Right lobe of liver (tissue), 4 donors: ENCODE measurements around the gene SULF2.

Source experiments
- POLR2A ChIP-seq: fragments of 450-650 bp; IDR thresholded peaks from one replicate; pipeline ENCODE4 v1.6.1; 2017; ENCODE audit warnings: antibody characterized with exemption, mild to moderate bottlenecking
- TF ChIP-seq, protein P1 (sequence below), 4 donors: fragments of 200-600 bp in 3 of 4; fragments of 450-650 bp in 1 of 4; IDR thresholded peaks; one replicate each; pipeline versions ENCODE4 v1.5.1 to v1.8.0; 2016 to 2022; ENCODE audit warnings: antibody characterized with exemption in 4 of 4, mild to moderate bottlenecking in 2 of 4
- donor health status: DM: no; HTN: no; CAD: no.
- donor health status: DM: no; HTN: no; CAD: no.
- donor health status: DM: no; HTN: yes; CAD: no.

DNA sequence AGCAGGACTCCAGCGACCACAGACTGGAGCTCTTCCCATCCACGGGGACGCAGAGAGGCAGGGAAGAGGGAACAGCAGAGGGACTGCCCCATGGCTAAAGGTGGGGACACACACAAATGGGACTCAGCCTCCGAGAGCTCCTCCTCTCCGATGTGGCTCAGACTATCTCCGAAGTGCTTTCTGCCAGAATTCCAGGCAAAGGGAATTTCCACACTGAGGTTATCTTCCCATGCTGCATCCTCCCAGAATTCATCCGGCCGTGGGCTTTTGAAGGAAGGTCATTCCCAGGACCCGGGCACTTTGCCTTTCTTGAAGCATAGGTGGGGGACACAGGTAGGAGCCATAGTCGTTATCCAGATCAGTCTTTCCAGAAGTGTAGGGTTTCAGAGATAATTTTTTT is 67.9 kb downstream of the SULF2 start:
- no peak for TF ChIP-seq POLR2A
- TF ChIP-seq, protein P1, sequence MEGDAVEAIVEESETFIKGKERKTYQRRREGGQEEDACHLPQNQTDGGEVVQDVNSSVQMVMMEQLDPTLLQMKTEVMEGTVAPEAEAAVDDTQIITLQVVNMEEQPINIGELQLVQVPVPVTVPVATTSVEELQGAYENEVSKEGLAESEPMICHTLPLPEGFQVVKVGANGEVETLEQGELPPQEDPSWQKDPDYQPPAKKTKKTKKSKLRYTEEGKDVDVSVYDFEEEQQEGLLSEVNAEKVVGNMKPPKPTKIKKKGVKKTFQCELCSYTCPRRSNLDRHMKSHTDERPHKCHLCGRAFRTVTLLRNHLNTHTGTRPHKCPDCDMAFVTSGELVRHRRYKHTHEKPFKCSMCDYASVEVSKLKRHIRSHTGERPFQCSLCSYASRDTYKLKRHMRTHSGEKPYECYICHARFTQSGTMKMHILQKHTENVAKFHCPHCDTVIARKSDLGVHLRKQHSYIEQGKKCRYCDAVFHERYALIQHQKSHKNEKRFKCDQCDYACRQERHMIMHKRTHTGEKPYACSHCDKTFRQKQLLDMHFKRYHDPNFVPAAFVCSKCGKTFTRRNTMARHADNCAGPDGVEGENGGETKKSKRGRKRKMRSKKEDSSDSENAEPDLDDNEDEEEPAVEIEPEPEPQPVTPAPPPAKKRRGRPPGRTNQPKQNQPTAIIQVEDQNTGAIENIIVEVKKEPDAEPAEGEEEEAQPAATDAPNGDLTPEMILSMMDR (IDR thresholded peaks at IDR 0.05), result no peak
